HG03103 (cell line): ENCODE data around the gene ANKRD11.

Experiments
- ATAC-seq: cut with Tn5 transposase; IDR thresholded peaks from one replicate; pipeline ENCODE4 v1.9.1; 2021; ENCODE audit warnings: low read depth; ENCODE audit not compliant: unreplicated experiment

Gene ANKRD11

GRCh38 chr16:89490439-89491237, at the start of gene ANKRD11:
Gene ANKRD11, minus strand, starts transcription at chr16:89490561. Its CDS starts 173,542 bp downstream, at chr16:89317019.
- ATAC-seq: peak; percentile 80

- no peak for ATAC-seq
Observed at GRCh38 chr16:89538286-89538685, 47.9 kb upstream of the ANKRD11 start.

- ATAC-seq: no peak
Observed at GRCh38 chr16:89537549-89537925, 47.2 kb upstream of the ANKRD11 start.

GRCh38 chr16:89536886-89537548, 46.7 kb upstream of the ANKRD11 start:
- no peak for ATAC-seq

- ATAC-seq: no peak
Observed at GRCh38 chr16:89536371-89536770, 46.0 kb upstream of the ANKRD11 start.

GRCh38 chr16:89534252-89534756, 43.9 kb upstream of the ANKRD11 start:
- no peak for ATAC-seq

GRCh38 chr16:89531821-89532526, 41.6 kb upstream of the ANKRD11 start:
- ATAC-seq: no peak

GRCh38 chr16:89530401-89531381, 40.3 kb upstream of the ANKRD11 start:
- no peak for ATAC-seq

GRCh38 chr16:89529097-89529496, 38.7 kb upstream of the ANKRD11 start:
- ATAC-seq: no peak

- no peak for ATAC-seq
Observed at GRCh38 chr16:89525146-89525913, 35.0 kb upstream of the ANKRD11 start.

GRCh38 chr16:89523680-89524344, 33.5 kb upstream of the ANKRD11 start:
- no peak for ATAC-seq

GRCh38 chr16:89522287-89522686, 31.9 kb upstream of the ANKRD11 start:
- no peak for ATAC-seq

GRCh38 chr16:89519881-89520280, 29.5 kb upstream of the ANKRD11 start:
- no peak for ATAC-seq

GRCh38 chr16:89517128-89517527, 26.8 kb upstream of the ANKRD11 start:
- no peak for ATAC-seq

GRCh38 chr16:89512453-89512852, 22.1 kb upstream of the ANKRD11 start:
- ATAC-seq: no peak

GRCh38 chr16:89511374-89511773, 21.0 kb upstream of the ANKRD11 start:
- no peak for ATAC-seq

GRCh38 chr16:89510526-89510925, 20.2 kb upstream of the ANKRD11 start:
- ATAC-seq: no peak

GRCh38 chr16:89507834-89508590, 17.7 kb upstream of the ANKRD11 start, which contains the start of gene SPG7:
Gene SPG7, plus strand, starts transcription at chr16:89508403. Its CDS starts 15 bp downstream, at chr16:89508418.
- ATAC-seq: peak; percentile 55
